ENCODE measurements around the gene LARGE1. TPM values are rescaled to one million over a fixed set of nuclear protein-coding genes. Genes with fewer than 3 reads are reported as not detected.

LARGE1 gene
- total and polyA plus RNA-seq, 2 of the 4 experiments (the other 2 are of a cell fraction): 6.2 to 12.4 TPM

GRCh38 chr22:33747576-33748180 is 172.6 kb downstream of the LARGE1 start:
- Histone ChIP-seq H3K36me3 (ENCODE audit: control insufficient read depth, insufficient read depth, low read length) (no peaks in the 10 kb centered on the region; the same call in 1 of the 2 replicates), H4K8ac (ENCODE audit: low read depth in 2 of 2, low read length in 2 of 2) (no peak overlapping the region), H3K18ac (ENCODE audit: low read depth, low read length) (no peak overlapping the region), H4K91ac (ENCODE audit: insufficient read depth, low read depth, low read length) (no peak overlapping the region), H3K4me2 (ENCODE audit: low read depth, low read length) (no peak overlapping the region), H3K4me3 (ENCODE audit: insufficient read depth, low read depth, low read length) (no peak overlapping the region), H2AK9ac (replicated peaks; ENCODE audit: low read depth, low read length, poor library complexity) (no peak overlapping the region), H3K4me1 (ENCODE audit: control insufficient read depth, insufficient read depth, low read length) (no peaks in the 10 kb centered on the region), H2AK5ac (ENCODE audit: low read depth, low read length) (no peak overlapping the region), H3K9ac (ENCODE audit: low read depth, low read length) (no peak overlapping the region), H3K27me3 (ENCODE audit: control insufficient read depth, insufficient read depth, low read length) (no peaks in the 10 kb centered on the region), H3K4ac (ENCODE audit: low read depth, low read length) (no peak overlapping the region), H3K23ac (ENCODE audit: low read depth, low read length) (no peak overlapping the region), H2BK20ac (ENCODE audit: low read depth, low read length) (no peak overlapping the region), H4K20me1 (ENCODE audit: insufficient read depth, low read length) (no peaks in the 10 kb centered on the region; the same call in 1 of the 2 replicates), H3K56ac (ENCODE audit: extremely low read depth, insufficient read depth, low read length) (no peak overlapping the region), H3K9me3 (ENCODE audit: control insufficient read depth, insufficient read depth, low read length) (no peaks in the 10 kb centered on the region), H3K79me1 (ENCODE audit: low read depth in 1 of 2, low read length in 2 of 2) (no peaks in the 10 kb centered on the region; a peak in 1 of 4 replicates), H3K9me1 (ENCODE audit: insufficient read depth, low read length) (no peaks in the 10 kb centered on the region), H2AFZ (replicated peaks; ENCODE audit: low read length, poor library complexity) (no peak overlapping the region), H2BK15ac (ENCODE audit: low read depth, low read length) (no peak overlapping the region), H2BK120ac (ENCODE audit: low read depth, low read length) (no peak overlapping the region), H4K5ac (ENCODE audit: low read depth, low read length) (no peak overlapping the region), H3K27ac (ENCODE audit: insufficient read depth, low read length) (no peak overlapping the region), H3K14ac (replicated peaks; ENCODE audit: low read depth, low read length) (no peak overlapping the region), H2BK5ac (ENCODE audit: low read depth, low read length, poor library complexity, severe bottlenecking) (no peak overlapping the region)
- no peak for DNase-seq
- 83% methylated on average over 1 of the region's 4 CpGs; no CpG with 5 or more reads in 1 of the 2 experiments for whole genome bisulfite sequencing, 2 experiments (ENCODE audit: extremely low coverage in 2 of 2, insufficient read length in 1 of 2)
- dilution Hi-C loops (cut with HindIII; ENCODE audit: low sequenced_read_pairs, unreplicated experiment) (no loop called here), in situ Hi-C loops (cut with MboI; ENCODE audit: low sequenced_read_pairs) (no loop called here), intact Hi-C loops (cut with micrococcal nuclease) (loop anchor here (5.0 kb wide), 1 partner anchor 1330 kb away; no protein-coding TSS in a partner anchor)
- ChIA-PET POLR2A (ENCODE audit: unreplicated experiment) (no interaction called here), CTCF (no interaction called here)
- ATAC-seq (ENCODE audit: low read depth): no peak
- BruUV-seq (replicated peaks): no TSS peak
- TF ChIP-seq MAFK (IDR thresholded peaks at IDR 0.05; ENCODE audit: low read depth, low read length) (no peak), RAD21 (IDR thresholded peaks at IDR 0.05; ENCODE audit: low read length) (no peak), USF2 (IDR thresholded peaks at IDR 0.05; ENCODE audit: low read depth, low read length) (no peak), CEBPB (IDR thresholded peaks at IDR 0.05; ENCODE audit: low read depth, low read length) (no peak), SMC3 (IDR thresholded peaks at IDR 0.05; ENCODE audit: low read depth, low read length) (no peak), ELK1 (IDR thresholded peaks at IDR 0.05; ENCODE audit: borderline replicate concordance, low read depth, low read length) (no peak), RFX5 (IDR thresholded peaks at IDR 0.05; ENCODE audit: low read depth, low read length) (no peak), CTCF (conservative IDR thresholded peaks at IDR 0.05; ENCODE audit: low read depth, low read length) (no peak), POLR2A (IDR thresholded peaks at IDR 0.05; ENCODE audit: low read depth, low read length) (no peak), MAZ (IDR thresholded peaks at IDR 0.05; ENCODE audit: borderline replicate concordance, low read depth, low read length) (no peak), FOS (IDR thresholded peaks at IDR 0.05; ENCODE audit: low read depth, low read length) (no peak), BHLHE40 (IDR thresholded peaks at IDR 0.05; ENCODE audit: low read depth, low read length) (no peak), MXI1 (IDR thresholded peaks at IDR 0.05; ENCODE audit: borderline replicate concordance, low read depth, low read length) (no peak), CHD1 (IDR thresholded peaks at IDR 0.05; ENCODE audit: low read depth, low read length) (no peak)

Data from IMR-90 (cell line).